H1 (cell line): ENCODE results near the gene LRRC8D.

Source experiments
- HDAC6 ChIP-seq: IDR thresholded peaks from one replicate; pipeline ENCODE4 v1.7.1; 2012; ENCODE audit warnings: low read depth, mild to moderate bottlenecking, inconsistent platforms, low read length, moderate library complexity
- TBP ChIP-seq: IDR thresholded peaks from 2 replicates; pipeline ENCODE4 v1.6.1; 2011; ENCODE audit warnings: low read depth, low read length, improper control_type of control experiment
- TF ChIP-seq, protein P1 (sequence below), 3 experiments: IDR thresholded peaks; 1 replicate in 2 of 3; 2 replicates in 1 of 3; pipeline versions ENCODE4 v1.5.1 to v1.6.1; 2011; ENCODE audit warnings: low read length in 3 of 3, mild to moderate bottlenecking in 3 of 3, inconsistent platforms in 2 of 3, low read depth in 1 of 3, moderate library complexity in 1 of 3; ENCODE audit not compliant: insufficient read depth in 1 of 3; ENCODE audit errors: control extremely low read depth in 1 of 3
- TF ChIP-seq, protein P2 (sequence below): IDR thresholded peaks from 2 replicates; pipeline ENCODE4 v1.6.1; 2012; ENCODE audit warnings: low read length, inconsistent platforms

DNA sequence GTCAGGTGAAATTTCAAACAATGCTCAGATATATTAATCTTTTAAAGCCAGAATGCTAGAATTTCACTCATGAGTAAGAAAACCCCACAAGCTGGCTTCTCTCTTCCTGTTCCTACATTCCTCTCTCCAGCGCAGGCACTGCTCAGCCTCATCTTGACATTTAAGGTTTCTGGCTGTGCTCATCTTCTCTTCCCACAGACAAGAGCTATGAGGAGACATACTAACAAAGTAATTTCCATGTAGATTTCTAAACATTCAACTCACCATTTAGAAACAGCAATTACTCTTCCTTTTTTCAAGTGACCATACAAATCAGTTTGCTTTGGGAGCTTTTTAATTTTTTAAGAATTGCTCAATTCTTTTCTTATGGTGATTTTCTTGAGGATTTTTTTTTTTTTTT is 7.8 kb upstream of the LRRC8D start:
- no peak for TF ChIP-seq TBP
- TF ChIP-seq, protein P1, sequence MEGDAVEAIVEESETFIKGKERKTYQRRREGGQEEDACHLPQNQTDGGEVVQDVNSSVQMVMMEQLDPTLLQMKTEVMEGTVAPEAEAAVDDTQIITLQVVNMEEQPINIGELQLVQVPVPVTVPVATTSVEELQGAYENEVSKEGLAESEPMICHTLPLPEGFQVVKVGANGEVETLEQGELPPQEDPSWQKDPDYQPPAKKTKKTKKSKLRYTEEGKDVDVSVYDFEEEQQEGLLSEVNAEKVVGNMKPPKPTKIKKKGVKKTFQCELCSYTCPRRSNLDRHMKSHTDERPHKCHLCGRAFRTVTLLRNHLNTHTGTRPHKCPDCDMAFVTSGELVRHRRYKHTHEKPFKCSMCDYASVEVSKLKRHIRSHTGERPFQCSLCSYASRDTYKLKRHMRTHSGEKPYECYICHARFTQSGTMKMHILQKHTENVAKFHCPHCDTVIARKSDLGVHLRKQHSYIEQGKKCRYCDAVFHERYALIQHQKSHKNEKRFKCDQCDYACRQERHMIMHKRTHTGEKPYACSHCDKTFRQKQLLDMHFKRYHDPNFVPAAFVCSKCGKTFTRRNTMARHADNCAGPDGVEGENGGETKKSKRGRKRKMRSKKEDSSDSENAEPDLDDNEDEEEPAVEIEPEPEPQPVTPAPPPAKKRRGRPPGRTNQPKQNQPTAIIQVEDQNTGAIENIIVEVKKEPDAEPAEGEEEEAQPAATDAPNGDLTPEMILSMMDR (IDR thresholded peaks at IDR 0.05; ENCODE audit: control extremely low read depth in 1 of 3, insufficient read depth in 1 of 3, low read depth in 1 of 3, low read length in 3 of 3): no peak
- TF ChIP-seq HDAC6: no peak
- TF ChIP-seq, protein P2, sequence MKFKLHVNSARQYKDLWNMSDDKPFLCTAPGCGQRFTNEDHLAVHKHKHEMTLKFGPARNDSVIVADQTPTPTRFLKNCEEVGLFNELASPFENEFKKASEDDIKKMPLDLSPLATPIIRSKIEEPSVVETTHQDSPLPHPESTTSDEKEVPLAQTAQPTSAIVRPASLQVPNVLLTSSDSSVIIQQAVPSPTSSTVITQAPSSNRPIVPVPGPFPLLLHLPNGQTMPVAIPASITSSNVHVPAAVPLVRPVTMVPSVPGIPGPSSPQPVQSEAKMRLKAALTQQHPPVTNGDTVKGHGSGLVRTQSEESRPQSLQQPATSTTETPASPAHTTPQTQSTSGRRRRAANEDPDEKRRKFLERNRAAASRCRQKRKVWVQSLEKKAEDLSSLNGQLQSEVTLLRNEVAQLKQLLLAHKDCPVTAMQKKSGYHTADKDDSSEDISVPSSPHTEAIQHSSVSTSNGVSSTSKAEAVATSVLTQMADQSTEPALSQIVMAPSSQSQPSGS: no peak
